Measurements from ENCODE around the gene COL20A1. TPM values are rescaled to one million over a fixed set of nuclear protein-coding genes. Genes with fewer than 3 reads are reported as not detected.
A peak's percentile ranks its signal among the peaks of the same experiment; 100 is the strongest.

The COL20A1 gene
- total RNA-seq, 1 experiment from 2014 or later = not detected

DNA sequence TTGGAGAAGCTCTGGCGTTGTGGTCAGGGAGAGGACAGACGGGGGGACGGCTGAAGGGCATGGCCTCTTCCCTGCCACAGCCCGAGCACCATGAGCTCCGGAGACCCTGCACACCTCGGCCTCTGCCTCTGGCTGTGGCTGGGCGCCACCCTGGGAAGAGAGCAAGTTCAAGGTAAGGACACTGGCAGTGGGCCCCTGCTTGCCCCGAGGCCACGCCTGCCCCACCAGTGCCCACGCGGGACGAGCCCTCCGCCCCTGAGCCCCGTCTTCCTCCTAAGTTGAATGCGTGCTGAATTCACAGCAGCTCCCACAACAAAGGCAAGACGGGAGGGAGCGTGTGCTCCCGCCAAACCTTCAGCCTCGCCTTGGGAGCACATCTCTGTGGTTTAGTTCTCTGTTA lies 2.0 kb downstream of the COL20A1 start:
- TF ChIP-seq EZH2phosphoT487 (IDR thresholded peaks at IDR 0.05; ENCODE audit: borderline replicate concordance, low read length) = no peak
- TF ChIP-seq, protein P1, sequence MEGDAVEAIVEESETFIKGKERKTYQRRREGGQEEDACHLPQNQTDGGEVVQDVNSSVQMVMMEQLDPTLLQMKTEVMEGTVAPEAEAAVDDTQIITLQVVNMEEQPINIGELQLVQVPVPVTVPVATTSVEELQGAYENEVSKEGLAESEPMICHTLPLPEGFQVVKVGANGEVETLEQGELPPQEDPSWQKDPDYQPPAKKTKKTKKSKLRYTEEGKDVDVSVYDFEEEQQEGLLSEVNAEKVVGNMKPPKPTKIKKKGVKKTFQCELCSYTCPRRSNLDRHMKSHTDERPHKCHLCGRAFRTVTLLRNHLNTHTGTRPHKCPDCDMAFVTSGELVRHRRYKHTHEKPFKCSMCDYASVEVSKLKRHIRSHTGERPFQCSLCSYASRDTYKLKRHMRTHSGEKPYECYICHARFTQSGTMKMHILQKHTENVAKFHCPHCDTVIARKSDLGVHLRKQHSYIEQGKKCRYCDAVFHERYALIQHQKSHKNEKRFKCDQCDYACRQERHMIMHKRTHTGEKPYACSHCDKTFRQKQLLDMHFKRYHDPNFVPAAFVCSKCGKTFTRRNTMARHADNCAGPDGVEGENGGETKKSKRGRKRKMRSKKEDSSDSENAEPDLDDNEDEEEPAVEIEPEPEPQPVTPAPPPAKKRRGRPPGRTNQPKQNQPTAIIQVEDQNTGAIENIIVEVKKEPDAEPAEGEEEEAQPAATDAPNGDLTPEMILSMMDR (conservative IDR thresholded peaks at IDR 0.05; ENCODE audit: low read depth, low read length) = no peak
- TF ChIP-seq EZH2 (IDR thresholded peaks at IDR 0.05; ENCODE audit: low read length, unreplicated experiment) = no peak
- Histone ChIP-seq H3K9me3 (ENCODE audit: low read length) (no peaks in the 10 kb centered on the region), H3K79me2 (ENCODE audit: low read length) (no peaks in the 10 kb centered on the region), H3K27ac (ENCODE audit: low read length) (no peak overlapping the region), H3K4me1 (ENCODE audit: insufficient read depth, low read length) (no peaks in the 10 kb centered on the region), H3K9ac (ENCODE audit: low read length) (no peak overlapping the region), H4K20me1 (ENCODE audit: low read length) (no peaks in the 10 kb centered on the region), H3F3A (ENCODE audit: low read length, unreplicated experiment) (no peaks in the 10 kb centered on the region), H3K36me3 (ENCODE audit: low read depth, low read length) (no peaks in the 10 kb centered on the region), H3K27me3 (ENCODE audit: low read length) (peaks cover 38% of the 10 kb centered on the region), H3K9me2 (replicated peaks; ENCODE audit: low read length) (no peaks in the 10 kb centered on the region), H3K4me2 (ENCODE audit: low read length) (no peak overlapping the region), H2AFZ (ENCODE audit: low read length) (no peak overlapping the region), H3K4me3 (ENCODE audit: low read length) (no peak overlapping the region)
- intact Hi-C loops (cut with micrococcal nuclease) = no loop called here
- CTCF ChIA-PET = no interaction called here
- POLR2A ChIA-PET (ENCODE audit: unreplicated experiment) = no interaction called here
- DNase-seq (no peak), ATAC-seq (no peak)
- BruUV-seq (replicated peaks) = no TSS peak

DNA sequence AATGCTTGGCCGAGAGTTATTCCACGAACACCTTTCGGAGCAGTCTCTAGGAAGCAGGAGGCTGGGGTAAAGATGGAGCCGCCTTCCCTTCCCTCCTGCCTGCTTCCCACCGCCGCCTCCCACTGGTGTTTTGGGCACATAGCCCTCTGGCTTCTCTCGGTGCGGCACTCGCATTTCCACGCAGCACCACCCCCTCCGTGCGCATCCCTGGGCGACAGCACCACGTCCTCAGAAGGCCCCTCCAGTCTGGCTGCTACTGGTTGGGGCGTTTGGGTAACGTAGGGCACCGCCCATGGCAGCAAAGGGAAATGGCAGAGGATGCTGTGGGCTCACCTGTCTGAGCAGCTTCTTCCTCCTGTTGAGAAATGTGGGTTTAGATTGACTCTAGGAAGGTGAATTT lies 2.4 kb downstream of the COL20A1 start:
- Histone ChIP-seq H3K4me1 (ENCODE audit: insufficient read depth, low read length) (no peaks in the 10 kb centered on the region), H3K36me3 (ENCODE audit: low read depth, low read length) (no peaks in the 10 kb centered on the region), H3K27ac (ENCODE audit: low read length) (no peak overlapping the region), H3K27me3 (ENCODE audit: low read length) (peaks cover 42% of the 10 kb centered on the region), H2AFZ (ENCODE audit: low read length) (no peak overlapping the region), H3K4me3 (ENCODE audit: low read length) (no peak overlapping the region), H3K9me3 (ENCODE audit: low read length) (no peaks in the 10 kb centered on the region), H3K9me2 (replicated peaks; ENCODE audit: low read length) (no peaks in the 10 kb centered on the region), H3K4me2 (ENCODE audit: low read length) (no peak overlapping the region), H3K9ac (ENCODE audit: low read length) (no peak overlapping the region), H3K79me2 (ENCODE audit: low read length) (no peaks in the 10 kb centered on the region), H3F3A (ENCODE audit: low read length, unreplicated experiment) (no peaks in the 10 kb centered on the region), H4K20me1 (ENCODE audit: low read length) (no peaks in the 10 kb centered on the region)
- DNase-seq (no peak), ATAC-seq (no peak)
- intact Hi-C loops (cut with micrococcal nuclease) = no loop called here
- TF ChIP-seq EZH2 (IDR thresholded peaks at IDR 0.05; ENCODE audit: low read length, unreplicated experiment) = no peak
- no peak for TF ChIP-seq EZH2phosphoT487 (IDR thresholded peaks at IDR 0.05; ENCODE audit: borderline replicate concordance, low read length)
- TF ChIP-seq, protein P1 (conservative IDR thresholded peaks at IDR 0.05; ENCODE audit: low read depth, low read length) = 0 out of 2 replicates have a peak, but pooled peaks have one; percentile 18
- BruUV-seq (replicated peaks) = no TSS peak
- CTCF ChIA-PET = no interaction called here
- POLR2A ChIA-PET (ENCODE audit: unreplicated experiment) = no interaction called here

DNA sequence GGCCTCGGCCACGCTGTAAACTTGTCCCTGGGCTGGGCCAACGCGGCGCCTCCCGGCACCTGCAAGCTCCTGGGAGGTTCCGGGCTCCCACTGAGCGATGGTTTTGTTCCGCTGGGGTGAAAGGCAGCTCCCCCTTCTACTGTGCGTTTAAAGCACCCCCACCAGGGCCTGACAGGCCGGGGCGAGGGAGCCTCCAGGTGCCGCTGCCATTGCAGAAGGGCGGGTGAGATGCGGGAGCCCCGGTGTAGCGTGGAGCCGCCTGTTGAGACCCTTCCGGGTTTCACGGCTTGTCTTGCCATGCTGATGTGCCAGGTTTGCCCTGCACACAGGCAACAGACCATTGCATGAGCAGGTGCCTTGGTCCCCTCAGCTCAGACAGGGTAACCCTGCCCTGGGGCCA lies 2.9 kb downstream of the COL20A1 start:
- TF ChIP-seq EZH2phosphoT487 (IDR thresholded peaks at IDR 0.05; ENCODE audit: borderline replicate concordance, low read length) (no peak), EZH2 (IDR thresholded peaks at IDR 0.05; ENCODE audit: low read length, unreplicated experiment) (no peak)
- peaks cover 46% of the 10 kb centered on the region for H3K27me3 ChIP-seq (ENCODE audit: low read length)
- no TSS peak for BruUV-seq (replicated peaks)
- no peak overlapping the region for H2AFZ ChIP-seq (ENCODE audit: low read length)
- no peaks in the 10 kb centered on the region for H3F3A ChIP-seq (ENCODE audit: low read length, unreplicated experiment)
- POLR2A ChIA-PET (ENCODE audit: unreplicated experiment) = no interaction called here
- H3K4me3 ChIP-seq (ENCODE audit: low read length) = no peak overlapping the region
- no peak for ATAC-seq
- H4K20me1 ChIP-seq (ENCODE audit: low read length) = no peaks in the 10 kb centered on the region
- no peak overlapping the region for H3K9ac ChIP-seq (ENCODE audit: low read length)
- no peak overlapping the region for H3K27ac ChIP-seq (ENCODE audit: low read length)
- no peaks in the 10 kb centered on the region for H3K9me3 ChIP-seq (ENCODE audit: low read length)
- H3K9me2 ChIP-seq (replicated peaks; ENCODE audit: low read length) = no peaks in the 10 kb centered on the region
- DNase-seq = no peak
- no peaks in the 10 kb centered on the region for H3K79me2 ChIP-seq (ENCODE audit: low read length)
- no peaks in the 10 kb centered on the region for H3K36me3 ChIP-seq (ENCODE audit: low read depth, low read length)
- CTCF ChIA-PET = no interaction called here
- no peak overlapping the region for H3K4me2 ChIP-seq (ENCODE audit: low read length)
- intact Hi-C loops (cut with micrococcal nuclease) = no loop called here
- no peaks in the 10 kb centered on the region for H3K4me1 ChIP-seq (ENCODE audit: insufficient read depth, low read length)
